CD4-positive, CD25-positive, alpha-beta regulatory T cell (primary cell): Measurements from ENCODE around the gene ZSCAN30. TPM values are rescaled to one million over a fixed set of nuclear protein-coding genes. Genes with fewer than 3 reads are reported as not detected.

ENCODE experiments used
- ATAC-seq, 2 donors: fragments of 150-1000 bp; cut with Tn5 transposase; one replicate each; pipeline ENCODE4 v1.10.0; 2021; ENCODE audit warnings: low read depth in 2 of 2, moderate number of reproducible peaks in 2 of 2, moderate library complexity in 1 of 2
- DNase-seq, 3 donors: peaks; one replicate each; pipeline versions ENCODE4 v3.0.0 to v3.0.0-alpha.2; 2012 to 2022; ENCODE audit warnings: mixed read lengths in 1 of 3
- H3K27ac ChIP-seq: one replicate; pipeline ENCODE4 v1.7.0; 2013; ENCODE audit warnings: mild to moderate bottlenecking, low read length; ENCODE audit not compliant: insufficient read depth, poor library complexity, severe bottlenecking
- H3K27me3 ChIP-seq: one replicate; pipeline ENCODE4 v1.7.0; 2013; ENCODE audit warnings: low read length; ENCODE audit not compliant: control insufficient read depth, insufficient read depth
- H3K36me3 ChIP-seq: one replicate; pipeline ENCODE4 v1.7.0; 2013; ENCODE audit warnings: mild to moderate bottlenecking, low read length, moderate library complexity; ENCODE audit not compliant: control insufficient read depth, insufficient read depth
- H3K4me1 ChIP-seq: 2 replicates; pipeline ENCODE4 v1.7.0; 2013; ENCODE audit warnings: mild to moderate bottlenecking, low read length; ENCODE audit not compliant: insufficient read depth, control insufficient read depth, poor library complexity, severe bottlenecking
- H3K4me3 ChIP-seq: one replicate; pipeline ENCODE4 v1.7.0; 2013; ENCODE audit warnings: low read depth, mild to moderate bottlenecking, low read length, moderate library complexity
- H3K9me3 ChIP-seq, 2 experiments: 1 replicate in 1 of 2; 2 replicates in 1 of 2; pipeline ENCODE4 v1.7.0; 2013; ENCODE audit warnings: low read length in 2 of 2, mild to moderate bottlenecking in 1 of 2, moderate library complexity in 1 of 2; ENCODE audit not compliant: control insufficient read depth in 2 of 2
- H3K27ac Mint-ChIP-seq, 3 donors: one replicate each; pipeline ENCODE4 v1.8.0; 2020 to 2022; ENCODE audit warnings: mild to moderate bottlenecking in 3 of 3, mixed read lengths in 3 of 3, moderate library complexity in 2 of 3
- H3K27me3 Mint-ChIP-seq: one replicate; pipeline ENCODE4 v1.8.0; 2022; ENCODE audit warnings: mild to moderate bottlenecking, mixed read lengths
- H3K36me3 Mint-ChIP-seq: one replicate; pipeline ENCODE4 v1.8.0; 2020; ENCODE audit warnings: mixed read lengths
- H3K4me1 Mint-ChIP-seq, 4 donors: one replicate each; pipeline ENCODE4 v1.8.0; 2020 to 2022; ENCODE audit warnings: mixed read lengths in 4 of 4, mild to moderate bottlenecking in 1 of 4
- H3K4me3 Mint-ChIP-seq, 4 donors: one replicate each; pipeline ENCODE4 v1.8.0; 2020 to 2022; ENCODE audit warnings: mild to moderate bottlenecking in 4 of 4, mixed read lengths in 4 of 4, moderate library complexity in 3 of 4
- H3K9me3 Mint-ChIP-seq, 7 donors: one replicate each; pipeline ENCODE4 v1.8.0; 2020 to 2022; ENCODE audit warnings: mixed read lengths in 7 of 7, mild to moderate bottlenecking in 3 of 7, moderate library complexity in 2 of 7
- polyA plus RNA-seq, 4 donors: library from polyadenylated mRNA; unstranded; fragments of 300-500 nt; fragmentation: Illumina TruSeq; gene quantifications; one replicate each; pipeline ENCODE4 v1.2.3, GENCODE V29; 2021
- total RNA-seq: library from RNA; stranded (reverse); gene quantifications from one replicate; pipeline ENCODE4 v1.2.3, GENCODE V29; 2022

Gene ZSCAN30
- total and polyA plus RNA-seq, 5 donors from 2014 or later, result 2.0 to 11.5 (median 4.7) TPM

GRCh38 chr18:35264409-35264808 lies 25.6 kb downstream of the ZSCAN30 start:
- Mint-ChIP-seq H3K27ac (no peak overlapping the region), H3K4me1 (peaks cover 0 to 27% (median 15%) of the 10 kb centered on the region in 4 donors), H3K27me3 (no peaks in the 10 kb centered on the region), H3K9me3 (peaks cover 0 to 6% (median 1%) of the 10 kb centered on the region in 7 donors), H3K36me3 (peaks cover 15% of the 10 kb centered on the region), H3K4me3 (peak overlapping the region in 1 of 4 donors; percentile 39)
- H3K36me3 ChIP-seq, result peaks cover 4% of the 10 kb centered on the region
- ATAC-seq (no peak), DNase-seq (no peak)
- no peaks in the 10 kb centered on the region for H3K4me1 ChIP-seq
- H3K27ac ChIP-seq, result no peak overlapping the region
- no peaks in the 10 kb centered on the region for H3K9me3 ChIP-seq
- H3K4me3 ChIP-seq, result no peak overlapping the region
- no peaks in the 10 kb centered on the region for H3K27me3 ChIP-seq

GRCh38 chr18:35256947-35257346 lies 33.1 kb downstream of the ZSCAN30 start:
- no peaks in the 10 kb centered on the region for H3K4me1 ChIP-seq
- Mint-ChIP-seq H3K4me3 (no peak overlapping the region), H3K4me1 (peaks cover 0 to 3% (median 0%) of the 10 kb centered on the region in 4 donors), H3K27ac (no peak overlapping the region), H3K9me3 (peaks cover 2 to 29% (median 13%) of the 10 kb centered on the region in 7 donors), H3K36me3 (peaks cover 47% of the 10 kb centered on the region), H3K27me3 (no peaks in the 10 kb centered on the region)
- DNase-seq (no peak), ATAC-seq (no peak)
- H3K27me3 ChIP-seq, result no peaks in the 10 kb centered on the region
- peaks cover 19 to 24% of the 10 kb centered on the region in 2 experiments for H3K9me3 ChIP-seq
- peaks cover 15% of the 10 kb centered on the region for H3K36me3 ChIP-seq
- H3K4me3 ChIP-seq, result no peak overlapping the region
- no peak overlapping the region for H3K27ac ChIP-seq

GRCh38 chr18:35253655-35254287 lies 36.3 kb downstream of the ZSCAN30 start:
- H3K9me3 ChIP-seq, result peaks cover 19 to 24% of the 10 kb centered on the region in 2 experiments
- H3K27me3 ChIP-seq, result no peaks in the 10 kb centered on the region
- Mint-ChIP-seq H3K9me3 (peaks cover 6 to 29% (median 22%) of the 10 kb centered on the region in 7 donors), H3K27ac (no peak overlapping the region), H3K4me3 (no peak overlapping the region), H3K27me3 (no peaks in the 10 kb centered on the region), H3K36me3 (peaks cover 61% of the 10 kb centered on the region), H3K4me1 (peaks cover 0 to 6% (median 0%) of the 10 kb centered on the region in 4 donors)
- no peaks in the 10 kb centered on the region for H3K4me1 ChIP-seq
- H3K4me3 ChIP-seq, result no peak overlapping the region
- DNase-seq (no peak), ATAC-seq (no peak)
- H3K36me3 ChIP-seq, result peaks cover 24% of the 10 kb centered on the region
- H3K27ac ChIP-seq, result no peak overlapping the region

GRCh38 chr18:35252466-35252865 lies 37.6 kb downstream of the ZSCAN30 start:
- H3K27me3 ChIP-seq, result no peaks in the 10 kb centered on the region
- Mint-ChIP-seq H3K9me3 (peaks cover 4 to 29% (median 20%) of the 10 kb centered on the region in 7 donors), H3K27me3 (no peaks in the 10 kb centered on the region)

GRCh38 chr18:35248429-35248828 lies 41.6 kb downstream of the ZSCAN30 start:
- H3K4me3 Mint-ChIP-seq, result no peak overlapping the region
- Histone ChIP-seq H3K27me3 (no peaks in the 10 kb centered on the region), H3K36me3 (peaks cover 55% of the 10 kb centered on the region), H3K4me1 (no peaks in the 10 kb centered on the region), H3K27ac (no peak overlapping the region), H3K4me3 (no peak overlapping the region), H3K9me3 (peaks cover 18 to 33% of the 10 kb centered on the region in 2 experiments)
- no peak for ATAC-seq
- H3K4me1 Mint-ChIP-seq, result peaks cover 4 to 18% (median 11%) of the 10 kb centered on the region in 4 donors
- DNase-seq, result no peak
- H3K27ac Mint-ChIP-seq, result no peak overlapping the region
- H3K9me3 Mint-ChIP-seq, result peaks cover 4 to 32% (median 14%) of the 10 kb centered on the region in 7 donors
- no peaks in the 10 kb centered on the region for H3K27me3 Mint-ChIP-seq
- peaks cover 80% of the 10 kb centered on the region for H3K36me3 Mint-ChIP-seq

More at GRCh38 chr18:35252466-35252865, 37.6 kb downstream of the ZSCAN30 start:
- no peak overlapping the region for H3K4me3 Mint-ChIP-seq
- Histone ChIP-seq H3K36me3 (peaks cover 28% of the 10 kb centered on the region), H3K9me3 (peaks cover 19 to 24% of the 10 kb centered on the region in 2 experiments), H3K4me1 (no peaks in the 10 kb centered on the region), H3K4me3 (no peak overlapping the region), H3K27ac (no peak overlapping the region)
- ATAC-seq (no peak), DNase-seq (no peak)
- H3K36me3 Mint-ChIP-seq, result peaks cover 60% of the 10 kb centered on the region
- H3K4me1 Mint-ChIP-seq, result peaks cover 0 to 6% (median 2%) of the 10 kb centered on the region in 4 donors
- H3K27ac Mint-ChIP-seq, result no peak overlapping the region

GRCh38 chr18:35247412-35248249 lies 42.4 kb downstream of the ZSCAN30 start:
- peaks cover 60% of the 10 kb centered on the region for H3K36me3 ChIP-seq
- peak overlapping the region in 2 of 3 donors; percentile 36 to 48 for H3K27ac Mint-ChIP-seq
- H3K4me1 Mint-ChIP-seq, result peaks cover 6 to 24% (median 14%) of the 10 kb centered on the region in 4 donors
- DNase-seq, result no peak
- H3K27ac ChIP-seq, result no peak overlapping the region
- no peak overlapping the region for H3K4me3 ChIP-seq
- H3K27me3 Mint-ChIP-seq, result no peaks in the 10 kb centered on the region
- no peak overlapping the region for H3K4me3 Mint-ChIP-seq
- H3K9me3 Mint-ChIP-seq, result peaks cover 4 to 27% (median 14%) of the 10 kb centered on the region in 7 donors
- H3K27me3 ChIP-seq, result no peaks in the 10 kb centered on the region
- ATAC-seq, result no peak
- H3K9me3 ChIP-seq, result peaks cover 12 to 26% of the 10 kb centered on the region in 2 experiments
- H3K4me1 ChIP-seq, result no peaks in the 10 kb centered on the region
- H3K36me3 Mint-ChIP-seq, result peaks cover 81% of the 10 kb centered on the region

- Mint-ChIP-seq H3K27ac (peak overlapping the region; percentile 36 to 61 (median 51)), H3K27me3 (no peaks in the 10 kb centered on the region), H3K4me3 (peak overlapping the region in 2 of 4 donors; percentile 15 to 66), H3K4me1 (peaks cover 6 to 32% (median 16%) of the 10 kb centered on the region in 4 donors), H3K36me3 (peaks cover 76% of the 10 kb centered on the region), H3K9me3 (peaks cover 2 to 23% (median 11%) of the 10 kb centered on the region in 7 donors)
- DNase-seq (no peak), ATAC-seq (no peak)
- H3K27ac ChIP-seq, result no peak overlapping the region
- H3K4me3 ChIP-seq, result no peak overlapping the region
- H3K9me3 ChIP-seq, result peaks cover 12 to 23% of the 10 kb centered on the region in 2 experiments
- H3K36me3 ChIP-seq, result peaks cover 62% of the 10 kb centered on the region
- H3K27me3 ChIP-seq, result no peaks in the 10 kb centered on the region
- H3K4me1 ChIP-seq, result no peaks in the 10 kb centered on the region
Observed at GRCh38 chr18:35246831-35247230, 43.2 kb downstream of the ZSCAN30 start.
